CD4-positive, alpha-beta T cell treated with Interleukin-4 for 4 hours (primary cell): ENCODE data around the gene ZSWIM5.
"Not testable (repeated sequence)": the region's sequence is repeated elsewhere in the genome, so short reads cannot be mapped to it uniquely, and the experiment has no call there.

Source experiments
- DNase-seq: peaks from one replicate; pipeline ENCODE4 v3.0.0-alpha.2; 2020

The ZSWIM5 gene

DNA sequence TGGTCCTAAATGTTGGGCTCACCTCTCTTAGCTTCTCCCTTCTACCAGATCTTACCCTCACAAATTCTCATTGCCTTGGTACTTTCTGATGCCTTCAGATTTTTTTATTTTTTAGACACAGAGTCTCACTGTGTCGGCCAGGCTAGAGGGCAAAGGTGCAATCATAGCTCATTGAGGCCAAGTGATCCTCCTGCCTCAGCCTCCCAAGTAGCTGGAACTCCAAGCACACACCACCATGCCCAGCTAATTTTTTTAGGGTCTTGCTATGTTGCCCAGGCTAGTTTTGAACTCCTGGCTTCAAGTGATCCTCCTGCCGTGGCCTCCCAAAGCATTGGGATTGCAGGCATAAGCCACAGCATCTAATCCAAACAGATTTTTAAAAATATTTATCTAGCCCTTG lies 69.4 kb downstream of the ZSWIM5 start:
- no peak for DNase-seq

GRCh38 chr1:45135316-45135715 lies 71.1 kb downstream of the ZSWIM5 start:
- DNase-seq: no peak

- DNase-seq: no peak
Measured at GRCh38 chr1:45134461-45134873, 71.9 kb downstream of the ZSWIM5 start.

GRCh38 chr1:45132719-45133118 lies 73.7 kb downstream of the ZSWIM5 start:
- DNase-seq: not testable (repeated sequence)

DNA sequence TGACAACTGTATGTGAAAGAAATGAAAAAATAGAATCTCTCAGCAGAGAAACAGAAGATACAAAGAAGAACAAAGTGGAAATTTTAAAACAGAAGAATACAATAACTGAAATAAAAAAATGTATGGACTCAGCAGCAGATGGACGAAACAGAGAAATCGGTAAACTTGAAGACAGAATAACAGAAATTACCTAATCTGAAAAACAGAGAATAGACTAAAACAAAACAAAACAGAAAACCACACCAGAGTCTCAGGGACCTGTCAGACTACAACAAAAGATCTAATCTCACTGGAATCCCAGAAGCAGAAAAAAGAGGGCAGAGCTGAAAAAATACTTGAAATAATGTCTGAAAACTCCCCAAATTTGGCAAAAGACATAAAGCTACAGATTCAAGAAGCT lies 83.0 kb downstream of the ZSWIM5 start:
- no peak for DNase-seq

GRCh38 chr1:45122724-45123123 lies 83.7 kb downstream of the ZSWIM5 start:
- DNase-seq: no peak

DNA sequence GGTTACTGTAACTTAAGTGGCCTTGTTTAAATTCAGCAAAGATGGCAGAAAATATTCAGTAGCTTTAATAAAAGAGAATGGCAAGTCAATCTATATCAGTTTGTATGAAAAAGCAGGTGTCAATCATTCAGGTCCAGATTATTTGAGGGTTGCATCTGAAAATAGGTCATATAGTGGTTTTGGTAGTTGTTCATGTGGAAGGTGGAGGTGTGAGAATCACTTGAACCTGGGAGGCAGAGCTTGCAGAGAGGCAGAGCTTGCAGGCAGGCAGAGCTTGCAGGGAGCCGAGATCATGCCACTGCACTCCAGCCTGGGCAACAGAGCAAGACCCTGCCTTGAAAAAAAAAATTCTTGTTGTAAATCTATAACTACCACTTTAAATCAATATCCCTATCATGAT lies 88.6 kb downstream of the ZSWIM5 start:
- peak; percentile 8 for DNase-seq

DNA sequence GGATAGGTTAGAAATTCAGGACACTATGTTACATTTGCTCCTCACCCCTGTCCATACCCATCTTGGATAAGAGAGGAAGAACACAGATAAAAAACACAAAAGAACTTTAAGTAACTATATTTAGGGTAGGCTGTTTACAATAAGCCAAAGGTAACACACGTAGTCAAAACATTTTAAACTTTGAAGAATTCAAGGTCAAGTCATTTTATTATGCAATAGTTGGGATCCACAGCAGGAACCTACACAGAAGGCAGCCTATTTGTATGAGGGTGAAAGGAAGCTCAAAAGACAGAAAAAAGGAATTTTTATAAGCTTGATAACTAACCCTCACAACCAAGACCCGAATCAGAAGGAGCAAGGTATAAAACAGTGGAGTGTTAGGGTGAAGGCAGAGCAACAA lies 89.6 kb downstream of the ZSWIM5 start:
- no peak for DNase-seq

DNA sequence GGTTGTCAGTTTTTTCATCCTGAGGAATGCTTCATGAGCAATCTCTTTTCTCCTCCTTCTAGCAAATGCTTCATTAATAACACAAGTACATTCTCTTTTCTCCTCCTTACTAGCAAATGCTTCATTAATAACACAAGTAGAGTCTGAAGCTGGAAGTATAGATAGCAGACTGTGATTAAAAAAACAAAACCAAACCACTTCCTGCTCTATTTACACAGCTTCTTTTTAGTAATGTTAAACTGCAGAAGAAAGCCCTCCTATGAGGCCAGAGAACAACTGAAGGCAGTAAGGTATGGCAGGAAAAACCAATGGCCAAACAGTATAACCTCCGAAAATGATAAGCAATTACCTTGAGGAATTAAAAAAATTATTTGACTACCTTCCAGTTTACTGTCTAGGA lies 90.1 kb downstream of the ZSWIM5 start:
- peak; percentile 26 for DNase-seq

DNA sequence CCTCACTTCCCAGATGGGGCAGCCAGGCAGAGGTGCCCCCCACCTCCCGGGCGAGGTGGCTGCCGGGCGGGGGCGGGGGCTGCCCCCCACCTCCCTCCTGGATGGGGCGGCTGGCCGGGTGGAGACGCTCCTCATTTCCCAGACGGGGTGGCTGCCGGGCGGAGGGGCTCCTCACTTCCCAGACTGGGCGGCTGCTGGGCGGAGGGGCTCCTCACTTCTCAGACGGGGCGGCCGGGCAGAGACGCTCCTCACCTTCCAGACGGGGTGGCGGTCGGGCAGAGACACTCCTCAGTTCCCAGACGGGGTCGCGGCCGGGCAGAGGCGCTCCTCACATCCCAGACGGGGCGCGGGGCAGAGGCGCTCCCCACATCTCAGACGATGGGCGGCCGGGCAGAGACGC lies 91.2 kb downstream of the ZSWIM5 start:
- DNase-seq: not testable (repeated sequence)

DNA sequence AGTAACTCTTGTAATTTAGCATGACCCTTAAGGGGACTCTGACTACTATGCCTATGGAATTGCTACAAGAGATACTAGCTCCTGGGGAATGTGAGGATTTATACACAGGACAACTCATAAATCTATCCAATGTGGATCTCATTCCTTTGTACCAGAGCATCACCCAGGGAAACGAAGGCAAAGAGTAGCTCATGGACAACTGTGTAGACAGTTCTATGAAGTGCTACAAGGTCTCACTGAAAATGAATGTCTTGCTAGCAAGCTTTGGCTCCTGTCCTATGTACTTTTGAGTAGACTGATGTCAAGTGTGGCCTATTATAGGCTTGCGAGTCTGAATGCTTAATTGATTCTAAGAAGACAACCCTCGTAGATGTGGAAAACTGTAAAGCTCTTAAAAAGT lies 93.7 kb downstream of the ZSWIM5 start:
- no peak for DNase-seq

GRCh38 chr1:45111239-45111638 lies 95.2 kb downstream of the ZSWIM5 start:
- no peak for DNase-seq

GRCh38 chr1:45107782-45108181 lies 98.6 kb downstream of the ZSWIM5 start:
- no peak for DNase-seq

- not testable (repeated sequence) for DNase-seq
Measured at GRCh38 chr1:45106864-45107263, 99.5 kb downstream of the ZSWIM5 start.

DNA sequence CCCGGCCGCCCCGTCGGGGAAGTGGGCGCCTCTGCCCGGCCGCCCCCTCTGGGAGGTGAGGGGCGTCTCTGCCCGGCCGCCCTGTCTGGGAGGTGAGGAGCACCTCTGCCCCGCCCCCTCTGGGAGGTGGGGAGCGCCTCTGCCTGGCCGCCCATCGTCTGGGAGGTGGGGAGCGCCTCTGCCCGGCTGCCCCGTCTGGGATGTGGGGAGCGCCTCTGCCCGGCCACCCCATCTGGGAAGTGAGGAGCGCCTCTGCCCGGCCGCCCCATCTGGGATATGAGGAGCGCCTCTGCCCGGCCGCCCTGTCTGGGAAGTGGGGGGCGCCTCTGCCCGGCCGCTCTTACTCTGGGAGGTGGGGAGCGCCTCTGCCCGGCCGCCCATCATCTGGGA lies 100.3 kb downstream of the ZSWIM5 start:
- DNase-seq: not testable (repeated sequence)

DNA sequence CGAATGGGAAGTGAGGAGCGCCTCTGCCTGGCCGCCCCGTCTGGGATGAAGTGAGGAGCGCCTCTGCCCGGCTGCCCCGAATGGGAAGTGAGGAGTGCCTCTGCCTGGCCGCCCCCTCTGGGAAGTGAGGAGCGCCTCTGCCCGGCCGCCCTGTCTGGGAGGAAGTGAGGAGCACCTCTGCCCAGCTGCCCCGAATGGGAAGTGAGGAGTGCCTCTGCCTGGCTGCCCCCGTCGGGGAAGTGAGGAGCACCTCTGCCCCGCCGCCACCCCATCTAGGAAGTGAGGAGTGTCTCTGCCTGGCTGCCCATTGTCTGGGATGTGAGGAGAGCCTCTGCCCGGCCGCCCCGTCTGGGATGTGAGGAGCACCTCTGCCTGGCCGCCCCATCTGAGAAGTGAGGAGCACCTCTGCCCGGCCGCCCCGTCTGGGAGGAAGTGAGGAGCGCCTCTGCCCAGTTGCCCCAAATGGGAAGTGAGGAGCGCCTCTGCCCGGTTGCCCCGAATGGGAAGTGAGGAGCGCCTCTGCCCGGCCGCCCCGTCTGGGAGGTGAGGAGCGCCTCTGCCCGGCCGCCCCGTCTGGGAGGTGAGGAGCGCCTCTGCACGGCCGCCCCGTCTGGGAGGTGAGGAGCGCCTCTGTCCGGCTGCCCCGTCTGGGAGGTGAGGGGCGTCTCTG lies 100.8 kb downstream of the ZSWIM5 start:
- DNase-seq: not testable (repeated sequence)

DNA sequence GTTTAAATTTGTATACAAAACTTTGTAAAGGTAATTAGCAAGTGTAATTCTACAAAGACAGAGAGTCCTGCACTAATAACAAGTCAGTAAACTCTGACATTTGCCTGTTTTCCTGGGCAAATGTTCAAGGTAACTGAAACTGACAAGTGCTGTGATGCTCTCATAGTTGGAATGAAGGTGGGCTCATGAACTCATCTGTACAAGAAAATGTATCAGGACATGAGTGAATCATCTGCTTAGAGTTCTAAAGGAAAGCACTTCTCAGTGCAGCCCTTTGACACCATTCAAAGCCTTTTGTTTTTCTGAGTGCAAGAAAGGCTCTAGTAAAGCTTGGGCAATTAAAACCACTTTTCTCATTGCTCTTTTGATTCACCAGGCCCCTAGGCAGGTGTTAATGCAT lies 102.9 kb downstream of the ZSWIM5 start:
- DNase-seq: no peak

DNA sequence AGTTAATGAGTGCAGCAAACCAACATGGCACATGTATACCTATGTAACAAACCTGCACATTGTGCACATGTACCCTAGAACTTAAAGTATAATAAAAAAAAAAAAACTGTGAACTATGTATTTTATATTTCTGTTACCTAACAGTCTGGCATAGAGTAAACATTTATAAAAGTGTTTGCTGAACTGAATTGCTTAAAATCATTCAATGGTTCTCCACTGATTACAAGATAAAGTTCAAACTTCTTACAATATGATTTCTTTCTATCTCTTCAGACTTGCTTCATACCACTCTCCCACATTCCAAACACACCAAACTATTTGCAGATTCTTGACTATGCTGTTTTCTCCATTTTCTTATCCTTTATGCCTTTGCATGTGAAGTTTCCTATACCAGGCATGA lies 104.5 kb downstream of the ZSWIM5 start:
- DNase-seq: no peak

DNA sequence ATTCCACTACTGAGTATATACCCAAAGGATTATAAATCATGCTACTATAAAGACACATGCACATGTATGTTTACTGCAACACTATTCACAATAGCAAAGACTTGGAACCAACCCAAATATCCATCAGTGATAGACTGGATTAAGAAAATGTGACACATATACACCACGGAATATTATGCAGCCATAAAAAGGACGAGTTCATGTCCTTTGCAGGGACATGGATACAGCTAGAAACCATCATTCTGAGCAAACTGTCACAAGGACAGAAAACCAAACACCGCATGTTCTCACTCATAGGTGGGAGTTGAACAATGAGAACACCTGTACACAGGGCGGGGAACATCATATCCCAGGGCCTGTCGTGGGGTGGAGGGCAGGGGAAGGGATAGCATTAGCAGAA lies 104.9 kb downstream of the ZSWIM5 start:
- not testable (repeated sequence) for DNase-seq

DNA sequence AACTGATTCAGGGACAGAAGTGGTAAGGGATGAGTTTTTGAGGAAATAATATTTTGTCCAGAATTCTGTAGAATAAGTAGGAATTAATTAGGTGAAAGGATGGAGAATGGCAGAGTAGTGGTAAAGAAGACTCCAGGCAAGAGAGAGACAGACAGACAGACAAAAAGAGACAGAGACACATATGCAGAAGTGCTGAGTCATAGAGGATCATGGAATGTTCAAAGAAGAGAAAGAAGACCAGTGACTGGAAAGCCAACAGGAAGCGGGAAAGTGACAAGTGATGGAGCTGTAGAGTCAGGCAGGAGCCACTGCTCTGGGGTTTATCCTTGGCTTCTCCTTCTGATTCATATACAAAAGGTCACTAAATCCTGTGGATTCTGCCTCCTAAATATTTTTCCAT lies 108.5 kb downstream of the ZSWIM5 start:
- DNase-seq: no peak

- no peak for DNase-seq
Measured at GRCh38 chr1:45097079-45097478, 109.3 kb downstream of the ZSWIM5 start.

DNA sequence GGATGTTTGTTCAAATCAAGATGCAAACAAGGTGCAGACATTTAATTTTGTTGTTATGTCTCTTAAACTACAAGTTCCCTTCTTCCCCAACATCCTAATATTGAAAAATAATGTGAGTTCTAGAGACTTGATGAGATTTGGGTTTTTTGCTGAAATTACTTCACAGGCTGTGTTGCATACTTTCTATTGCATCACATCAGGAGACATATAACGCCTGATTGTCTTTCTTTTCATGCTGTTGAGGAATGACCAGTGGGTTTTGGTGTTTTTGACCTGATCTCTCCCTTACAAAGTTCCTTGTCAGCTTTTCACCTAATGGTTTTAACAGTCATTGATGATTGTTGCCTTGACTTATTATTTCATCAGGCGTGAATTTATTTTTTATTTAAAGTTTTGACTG lies 111.0 kb downstream of the ZSWIM5 start:
- no peak for DNase-seq

DNA sequence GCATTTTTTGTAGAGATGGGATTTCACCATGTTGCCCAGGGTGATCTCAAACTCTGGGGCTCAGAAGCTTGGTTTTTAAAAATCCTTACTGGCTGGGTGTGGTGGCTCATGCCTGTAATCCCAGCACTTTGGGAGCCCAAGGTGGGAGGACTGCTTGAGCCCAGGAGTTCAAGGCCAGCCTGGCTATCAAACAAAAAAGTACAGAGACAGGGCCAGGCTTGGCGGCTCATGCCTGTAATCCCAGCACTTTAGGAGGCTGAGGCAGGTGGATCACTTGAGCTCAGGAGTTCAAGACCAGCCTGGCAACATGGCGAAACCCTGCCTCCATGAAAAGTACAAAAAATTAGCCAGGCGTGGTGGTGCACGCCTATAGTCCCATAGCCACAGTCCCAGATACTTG lies 112.0 kb downstream of the ZSWIM5 start:
- not testable (repeated sequence) for DNase-seq

- DNase-seq: no peak
Measured at GRCh38 chr1:45093334-45093733, 113.1 kb downstream of the ZSWIM5 start.

GRCh38 chr1:45089711-45090110 lies 116.7 kb downstream of the ZSWIM5 start:
- no peak for DNase-seq

DNA sequence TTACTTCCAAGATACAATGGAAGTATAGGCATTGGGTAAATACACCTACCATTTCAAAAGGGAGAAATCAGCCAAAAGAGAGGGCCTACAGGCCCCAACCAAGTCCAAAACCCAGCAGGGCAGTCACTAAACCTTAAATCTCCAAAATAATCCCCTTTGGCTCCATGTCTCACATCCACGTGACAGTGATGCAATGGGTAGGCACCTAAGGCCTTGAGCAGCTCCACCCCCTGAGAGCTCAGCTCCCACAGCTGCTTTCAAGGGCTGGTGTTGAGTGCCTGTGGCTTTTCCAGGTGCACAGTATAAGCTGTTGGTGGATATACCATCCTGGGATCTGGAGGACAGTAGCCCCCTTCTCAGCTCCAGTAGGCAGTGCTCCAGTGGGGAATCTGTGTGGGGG lies 121.8 kb downstream of the ZSWIM5 start:
- DNase-seq: no peak
